Motor neuron (in vitro differentiated cells): ENCODE data around the gene GTF2I. TPM values are rescaled to one million over a fixed set of nuclear protein-coding genes. Genes with fewer than 3 reads are reported as not detected.

Experiments used
- ATAC-seq, 8 experiments: fragments of 200-7000 bp; cut with Tn5 transposase; replicated peaks in 6 of 8; 2 replicates each; pipeline ENCODE4 v1.8.0; 2021; ENCODE audit warnings: mild to moderate bottlenecking in 8 of 8, moderate library complexity in 8 of 8
- H3K27ac ChIP-seq, 2 donors: fragments of 250-450 bp; sonication (Bioruptor Pico); 2 replicates each; pipeline ENCODE4 v1.9.0; 2021; ENCODE audit warnings: antibody characterized with exemption in 2 of 2, mild to moderate bottlenecking in 2 of 2, moderate library complexity in 1 of 2
- H3K4me1 ChIP-seq, 2 donors: fragments of 250-450 bp; sonication (Bioruptor Pico); replicated peaks in 1 of 2; 2 replicates each; pipeline ENCODE4 v1.6.1; 2021; ENCODE audit warnings: antibody characterized with exemption in 2 of 2, mild to moderate bottlenecking in 2 of 2, moderate library complexity in 1 of 2
- H3K4me3 ChIP-seq, 5 donors: fragments of 250-450 bp; sonication (Bioruptor Pico); 2 replicates each; pipeline ENCODE4 v1.9.0; 2021; ENCODE audit warnings: antibody characterized with exemption in 5 of 5, mild to moderate bottlenecking in 5 of 5, moderate library complexity in 4 of 5
- WGBS, 10 experiments: fragments of 450-650 bp; shearing (Covaris generic); methylation state at CpG; one replicate each; pipeline ENCODE4 v1.0.0; 2022; 5-methylcytosine and 5-hydroxymethylcytosine counted together
- in situ Hi-C, 9 experiments: fragments of 400-800 bp; cut with MboI; loops; one replicate each; pipeline ENCODE4 v1.15.0; 2021; ENCODE audit warnings: low sequenced_read_pairs in 9 of 9, low pct_unique_long_range_greater_than_20kb in 2 of 9; ENCODE audit not compliant: unreplicated experiment in 9 of 9
- total RNA-seq, 8 experiments: library from RNA; unstranded; fragments of 300-600 nt; gene quantifications; 2 replicates each; pipeline versions ENCODE4 v1.2.3 to v1.2.4, GENCODE V29; 2022

The GTF2I gene
- total RNA-seq, result 100 to 1,000 TPM in 7 of 8 experiments, 10 to 100 TPM in 1; 77.9 to 293 (median 117) TPM

GRCh38 chr7:74657692-74658177, at the start of gene GTF2I:
Gene GTF2I, plus strand, starts transcription at chr7:74657718. Its CDS starts 31,411 bp downstream, at chr7:74689129.
- in situ Hi-C loops, result no loop called here
- WGBS, 10 experiments, result 0% methylated on average over 5 to 19 of the region's 56 CpGs; no CpG with 5 or more reads in 8 of the 10 experiments
- H3K4me1 ChIP-seq, result peaks cover 19 to 24% of the 10 kb centered on the region in 2 donors
- peak within 1 kb of the TSS; percentile 65 to 94 (median 77) for H3K4me3 ChIP-seq
- peak; percentile 14 to 50 (median 46) for ATAC-seq
- peak within 1 kb of the TSS; percentile 99 for H3K27ac ChIP-seq

- H3K27ac ChIP-seq, result peak overlapping the region in 1 of 2 donors; percentile 24
- peaks cover 0 to 9% of the 10 kb centered on the region in 2 donors for H3K4me1 ChIP-seq
- in situ Hi-C loops, result loop anchor here in 1 of 9 experiments (25.0 kb wide), 1 partner anchor 100 kb away; no protein-coding TSS in a partner anchor
- no peak overlapping the region for H3K4me3 ChIP-seq
- 0 to 81% (median 62%) methylated on average over 1 to 5 of the region's 11 CpGs; no CpG with 5 or more reads in 3 of the 10 experiments for WGBS, 10 experiments
- ATAC-seq, result peak in 5 of 8 experiments; percentile 71 to 82 (median 78)
Observed at GRCh38 chr7:74612015-74612829, 45.3 kb upstream of the GTF2I start.

- Histone ChIP-seq H3K27ac (no peak overlapping the region), H3K4me3 (no peak overlapping the region), H3K4me1 (peaks cover 0 to 16% of the 10 kb centered on the region in 2 donors)
- ATAC-seq, result no peak
- WGBS, 10 experiments, result 71 to 98% (median 89%) methylated on average over 2 to 9 of the region's 13 CpGs
- in situ Hi-C loops, result loop anchor here in 1 of 9 experiments (25.0 kb wide), 1 partner anchor 104 kb away; no protein-coding TSS in a partner anchor
Observed at GRCh38 chr7:74615933-74616780, 41.4 kb upstream of the GTF2I start.

- in situ Hi-C loops, result loop anchor here in 1 of 9 experiments (25.0 kb wide), 1 partner anchor 105 kb away; no protein-coding TSS in a partner anchor
- H3K4me1 ChIP-seq, result peaks cover 0 to 16% of the 10 kb centered on the region in 2 donors
- 0 to 92% (median 78%) methylated on average over 1 to 4 of the region's 9 CpGs; no CpG with 5 or more reads in 3 of the 10 experiments for WGBS, 10 experiments
- H3K4me3 ChIP-seq, result no peak overlapping the region
- peak in 5 of 8 experiments; percentile 58 to 66 (median 63) for ATAC-seq
- no peak overlapping the region for H3K27ac ChIP-seq
Observed at GRCh38 chr7:74617180-74617744, 40.3 kb upstream of the GTF2I start.

GRCh38 chr7:74619235-74619860, 38.2 kb upstream of the GTF2I start:
- in situ Hi-C loops, result loop anchor here in 1 of 9 experiments (25.0 kb wide), 1 partner anchor 107 kb away; no protein-coding TSS in a partner anchor
- Histone ChIP-seq H3K4me3 (no peak overlapping the region), H3K4me1 (peaks cover 0 to 10% of the 10 kb centered on the region in 2 donors), H3K27ac (peak overlapping the region in 1 of 2 donors; percentile 44)
- 60 to 100% (median 73%) methylated on average over 1 to 9 of the region's 14 CpGs for WGBS, 10 experiments
- ATAC-seq, result peak in 3 of 8 experiments; percentile 17 to 46 (median 21)

- Histone ChIP-seq H3K4me1 (peaks cover 2 to 9% of the 10 kb centered on the region in 2 donors), H3K27ac (no peak overlapping the region), H3K4me3 (no peak overlapping the region)
- in situ Hi-C loops, result loop anchor here in 1 of 9 experiments (25.0 kb wide), 1 partner anchor 110 kb away; no protein-coding TSS in a partner anchor
- 79 to 100% (median 90%) methylated on average over 1 to 5 of the region's 5 CpGs; no CpG with 5 or more reads in 2 of the 10 experiments for WGBS, 10 experiments
- ATAC-seq, result no peak
Observed at GRCh38 chr7:74622228-74622749, 35.2 kb upstream of the GTF2I start.

- peaks cover 10 to 18% of the 10 kb centered on the region in 2 donors for H3K4me1 ChIP-seq
- in situ Hi-C loops, result loop anchor here in 1 of 9 experiments (25.0 kb wide), 1 partner anchor 111 kb away; no protein-coding TSS in a partner anchor
- no peak for ATAC-seq
- WGBS, 10 experiments, result 76 to 100% (median 87%) methylated on average over 1 to 8 of the region's 9 CpGs; no CpG with 5 or more reads in 1 of the 10 experiments
- no peak overlapping the region for H3K27ac ChIP-seq
- no peak overlapping the region for H3K4me3 ChIP-seq
Observed at GRCh38 chr7:74623135-74623534, 34.4 kb upstream of the GTF2I start.

- H3K4me3 ChIP-seq, result no peak overlapping the region
- no peak overlapping the region for H3K27ac ChIP-seq
- in situ Hi-C loops, result no loop called here
- peak in 3 of 8 experiments; percentile 40 to 59 (median 41) for ATAC-seq
- H3K4me1 ChIP-seq, result peaks cover 12 to 13% of the 10 kb centered on the region in 2 donors
- WGBS, 10 experiments, result 0 to 94% (median 44%) methylated on average over 1 to 3 of the region's 3 CpGs; no CpG with 5 or more reads in 2 of the 10 experiments
Observed at GRCh38 chr7:74625446-74625845, 32.1 kb upstream of the GTF2I start.

- no peak overlapping the region for H3K4me3 ChIP-seq
- H3K27ac ChIP-seq, result peak overlapping the region; percentile 38 to 72
- H3K4me1 ChIP-seq, result peaks cover 12 to 13% of the 10 kb centered on the region in 2 donors
- ATAC-seq, result peak in 7 of 8 experiments; percentile 27 to 95 (median 91)
- in situ Hi-C loops, result no loop called here
- WGBS, 10 experiments, result 9 to 60% (median 30%) methylated on average over 1 to 11 of the region's 12 CpGs; no CpG with 5 or more reads in 1 of the 10 experiments
Observed at GRCh38 chr7:74627661-74628411, 29.7 kb upstream of the GTF2I start.

GRCh38 chr7:74632505-74632904, 25.0 kb upstream of the GTF2I start:
- H3K4me1 ChIP-seq, result peaks cover 7 to 9% of the 10 kb centered on the region in 2 donors
- 20 to 100% (median 69%) methylated on average over 1 to 6 of the region's 8 CpGs; no CpG with 5 or more reads in 2 of the 10 experiments for WGBS, 10 experiments
- in situ Hi-C loops, result no loop called here
- no peak for ATAC-seq
- H3K27ac ChIP-seq, result no peak overlapping the region
- H3K4me3 ChIP-seq, result no peak overlapping the region

GRCh38 chr7:74633451-74633921, 24.0 kb upstream of the GTF2I start:
- Histone ChIP-seq H3K4me1 (no peaks in the 10 kb centered on the region), H3K4me3 (no peak overlapping the region), H3K27ac (no peak overlapping the region)
- no peak for ATAC-seq
- WGBS, 10 experiments, result 57 to 100% (median 88%) methylated on average over 1 to 7 of the region's 9 CpGs; no CpG with 5 or more reads in 3 of the 10 experiments
- in situ Hi-C loops, result no loop called here
